Left lung (tissue), 14 donors: ENCODE data around the gene FER. TPM values are rescaled to one million over a fixed set of nuclear protein-coding genes. Genes with fewer than 3 reads are reported as not detected.
"Not testable (repeated sequence)": the region's sequence is repeated elsewhere in the genome, so short reads cannot be mapped to it uniquely, and the experiment has no call there.

Source experiments
- ATAC-seq: fragments of 200-7000 bp; cut with Tn5 transposase; one replicate; pipeline ENCODE4 v1.9.1; 2020; ENCODE audit warnings: moderate library complexity
- DNase-seq, 4 donors: peaks; one replicate each; pipeline ENCODE4 v3.0.0-alpha.2; 2013 to 2020
- H3K27ac ChIP-seq, 2 donors: fragments of 200-600 bp; sonication (generic) in 1 of 2; one replicate each; pipeline versions ENCODE4 v1.5.0 to v1.8.0; 2020 to 2021
- H3K27me3 ChIP-seq, 2 donors: fragments of 200-600 bp; sonication (generic) in 1 of 2; one replicate each; pipeline versions ENCODE4 v1.5.0 to v1.8.0; 2020 to 2021
- H3K36me3 ChIP-seq, 2 donors: fragments of 200-600 bp; sonication (generic) in 1 of 2; one replicate each; pipeline versions ENCODE4 v1.5.0 to v1.8.0; 2020 to 2021
- H3K4me1 ChIP-seq, 2 donors: fragments of 200-600 bp; one replicate each; pipeline ENCODE4 v1.8.0; 2021
- H3K4me3 ChIP-seq, 2 donors: fragments of 200-600 bp; sonication (generic) in 1 of 2; one replicate each; pipeline versions ENCODE4 v1.5.0 to v1.8.0; 2020 to 2021; ENCODE audit warnings: mild to moderate bottlenecking in 1 of 2
- H3K9me3 ChIP-seq, 2 donors: fragments of 200-600 bp; sonication (generic) in 1 of 2; one replicate each; pipeline versions ENCODE4 v1.5.0 to v1.8.0; 2020 to 2021
- intact Hi-C, 2 donors: fragments of 100-400 bp; cut with DNase I; formaldehyde crosslinking; loops; one replicate each; pipeline versions ENCODE4 v1.11.2 to v1.14.2; 2022
- long read RNA-seq, 12 donors: library from polyadenylated mRNA in 2 of 12; unstranded in 2 of 12; transcript quantifications; one replicate each; pipeline ENCODE4 v2.0.0 and lab custom pipeline, GENCODE V29; 2019 to 2026
- polyA plus RNA-seq, 6 donors: library from polyadenylated mRNA; unstranded; fragments of 120-200 nt; gene quantifications; one replicate each; pipeline ENCODE4 v1.2.1, GENCODE V29; 2013; ENCODE audit not compliant: insufficient read length in 6 of 6
- total RNA-seq, 2 donors: library from RNA; stranded (reverse); fragmentation: NEBNext Ultra II Directional; extraction: Animal tissue kit (Norgen Biotek cat#: 25700); gene quantifications; one replicate each; pipeline ENCODE4 v1.2.1, GENCODE V29; 2021
- TF ChIP-seq, protein P1 (sequence below), 2 donors: fragments of 200-600 bp; sonication (generic) in 1 of 2; IDR thresholded peaks; one replicate each; pipeline versions ENCODE4 v1.5.0 to v1.8.0; 2021; ENCODE audit warnings: antibody characterized with exemption in 2 of 2
- donor health status: DM: no; HTN: yes; CAD: no.
- donor health status: DM: no; HTN: no; CAD: no.

FER gene
- total RNA-seq, result 10 to 100 TPM; 26.0 to 27.0 TPM
- polyA plus RNA-seq, result 10 to 100 TPM; 16.6 to 21.2 (median 18.6) TPM
- long read RNA-seq, donor 1, result 0 reads
- long read RNA-seq, donor 2, result 0 reads
- long read RNA-seq, donor 3, result 0 reads
- long read RNA-seq, donor 4, partial matches to known transcripts, result 1 of 6 reads
- long read RNA-seq, donor 4, other reads (novel, unspliced or antisense), result 5 of 6 reads
- long read RNA-seq, donor 5, result 0 reads
- long read RNA-seq, donor 6, result 0 reads
- long read RNA-seq, donor 7, result 0 reads
- long read RNA-seq, donor 8, result 0 reads
- long read RNA-seq, donor 9, result 0 reads
- long read RNA-seq, donor 10, partial matches to known transcripts, result 2 of 4 reads
- long read RNA-seq, donor 10, other reads (novel, unspliced or antisense), result 2 of 4 reads
- long read RNA-seq, donor 11, result 0 reads
- long read RNA-seq, donor 12, result 0 reads

DNA sequence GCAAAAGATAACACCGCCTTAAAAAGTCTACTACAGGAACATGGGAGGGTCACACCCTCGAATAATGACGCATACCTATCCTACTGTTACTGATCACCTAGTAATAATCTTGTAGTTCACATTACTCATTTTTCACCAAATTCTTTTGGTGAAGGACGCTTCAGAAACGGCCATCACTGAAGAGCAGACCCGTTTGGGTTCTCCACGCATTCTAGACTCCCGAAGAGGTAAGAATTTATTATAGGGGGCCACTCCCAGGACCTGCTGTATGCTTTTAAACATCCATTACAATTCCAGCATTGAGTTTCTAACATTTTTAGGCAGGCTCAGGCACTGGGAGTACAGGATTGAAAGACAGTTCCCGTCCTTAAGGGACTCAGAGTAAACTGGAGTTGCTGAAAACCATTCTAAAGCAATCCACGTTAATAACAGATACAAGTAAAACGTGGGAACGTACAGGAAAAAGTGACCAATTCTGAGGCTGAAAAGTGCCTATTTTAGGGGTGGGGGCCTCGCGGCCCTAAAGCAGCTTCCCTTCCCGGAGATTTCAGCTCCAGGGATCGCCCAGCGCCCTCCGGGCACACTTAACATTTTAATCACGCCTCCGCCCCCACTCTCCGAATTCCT is at the start of gene FER:
TSS of gene FER (plus strand) at position 124 of the 627 bp plus-strand sequence. CDS start 50,286 bp downstream, outside the sequence.
- ATAC-seq, result peak; percentile 49
- Histone ChIP-seq H3K9me3 (no peaks in the 10 kb centered on the region), H3K36me3 (no peaks in the 10 kb centered on the region), H3K27me3 (no peaks in the 10 kb centered on the region), H3K4me3 (peak within 1 kb of the TSS; percentile 89 to 98), H3K27ac (peak within 1 kb of the TSS; percentile 96 to 97), H3K4me1 (peaks cover 4 to 17% of the 10 kb centered on the region in 2 donors)
- peak in 2 of 4 donors; percentile 63 to 79 for DNase-seq
- TF ChIP-seq, protein P1, sequence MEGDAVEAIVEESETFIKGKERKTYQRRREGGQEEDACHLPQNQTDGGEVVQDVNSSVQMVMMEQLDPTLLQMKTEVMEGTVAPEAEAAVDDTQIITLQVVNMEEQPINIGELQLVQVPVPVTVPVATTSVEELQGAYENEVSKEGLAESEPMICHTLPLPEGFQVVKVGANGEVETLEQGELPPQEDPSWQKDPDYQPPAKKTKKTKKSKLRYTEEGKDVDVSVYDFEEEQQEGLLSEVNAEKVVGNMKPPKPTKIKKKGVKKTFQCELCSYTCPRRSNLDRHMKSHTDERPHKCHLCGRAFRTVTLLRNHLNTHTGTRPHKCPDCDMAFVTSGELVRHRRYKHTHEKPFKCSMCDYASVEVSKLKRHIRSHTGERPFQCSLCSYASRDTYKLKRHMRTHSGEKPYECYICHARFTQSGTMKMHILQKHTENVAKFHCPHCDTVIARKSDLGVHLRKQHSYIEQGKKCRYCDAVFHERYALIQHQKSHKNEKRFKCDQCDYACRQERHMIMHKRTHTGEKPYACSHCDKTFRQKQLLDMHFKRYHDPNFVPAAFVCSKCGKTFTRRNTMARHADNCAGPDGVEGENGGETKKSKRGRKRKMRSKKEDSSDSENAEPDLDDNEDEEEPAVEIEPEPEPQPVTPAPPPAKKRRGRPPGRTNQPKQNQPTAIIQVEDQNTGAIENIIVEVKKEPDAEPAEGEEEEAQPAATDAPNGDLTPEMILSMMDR (IDR thresholded peaks at IDR 0.05), result no peak
- intact Hi-C loops, result no loop called here

DNA sequence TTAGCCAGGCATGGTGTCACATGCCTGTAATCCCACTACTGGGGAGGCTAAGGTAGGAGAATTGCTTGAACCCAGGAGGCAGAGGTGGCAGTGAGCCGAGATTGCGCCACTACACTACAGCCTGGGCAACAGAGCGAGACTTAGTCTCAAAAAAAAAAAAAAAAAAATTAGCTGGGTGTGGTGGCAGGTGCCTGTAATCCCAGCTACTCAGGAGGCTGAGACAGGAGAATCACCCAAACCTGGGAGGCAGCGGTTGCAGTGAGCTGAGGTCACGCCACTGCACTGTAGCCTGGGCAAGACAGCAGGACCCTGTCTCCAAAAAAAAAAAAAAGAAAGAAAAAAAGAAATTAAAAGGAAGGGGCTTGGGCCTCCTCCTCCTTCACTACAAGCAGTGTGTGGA is 47.3 kb upstream of the FER start:
- H3K27me3 ChIP-seq, H3K9me3 ChIP-seq, ATAC-seq, H3K36me3 ChIP-seq, H3K27ac ChIP-seq, H3K4me3 ChIP-seq, H3K4me1 ChIP-seq, DNase-seq, intact Hi-C loops: not testable (repeated sequence)

DNA sequence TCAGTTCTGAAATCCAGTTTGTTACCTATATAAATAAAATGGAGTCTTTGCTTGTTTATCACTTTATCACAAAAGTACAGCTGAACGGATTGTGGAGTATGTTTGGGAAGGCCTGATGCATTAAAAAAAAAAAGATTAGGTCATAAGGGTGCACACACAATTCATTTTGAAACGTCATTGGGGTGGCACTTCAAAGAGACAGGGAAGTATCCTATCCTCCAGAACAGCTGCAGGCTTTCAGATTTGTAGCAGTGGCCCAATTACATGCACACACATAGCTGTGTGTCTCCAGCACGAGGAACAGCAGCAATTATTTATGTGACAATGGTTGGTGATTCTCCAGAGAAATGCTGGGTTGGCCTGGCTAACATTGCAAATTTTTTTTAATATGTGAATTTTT is 46.8 kb upstream of the FER start:
- Histone ChIP-seq H3K4me1 (no peaks in the 10 kb centered on the region), H3K4me3 (no peak overlapping the region), H3K27ac (no peak overlapping the region), H3K9me3 (no peaks in the 10 kb centered on the region), H3K36me3 (no peaks in the 10 kb centered on the region), H3K27me3 (no peaks in the 10 kb centered on the region)
- intact Hi-C loops, result no loop called here
- TF ChIP-seq, protein P1 (IDR thresholded peaks at IDR 0.05), result no peak
- DNase-seq, result no peak
- ATAC-seq, result no peak

DNA sequence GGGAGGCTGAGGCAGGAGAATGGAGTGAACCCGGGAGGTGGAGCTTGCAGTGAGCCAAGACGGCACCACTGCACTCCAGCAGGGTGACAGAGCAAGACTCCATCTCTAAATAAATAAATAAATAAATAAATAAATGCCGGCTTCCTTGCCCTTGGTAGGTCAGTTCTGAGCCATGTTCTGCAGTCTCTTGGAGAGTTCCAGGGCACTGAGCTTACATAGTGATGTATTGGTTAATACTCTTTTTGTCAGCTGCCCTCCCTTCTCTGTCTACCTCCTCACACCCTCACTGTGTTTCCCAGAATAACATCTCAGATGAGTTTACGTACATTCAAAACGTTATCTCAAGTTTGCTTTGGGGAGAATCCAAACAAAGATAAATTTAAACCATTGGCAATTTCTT is 45.2 kb upstream of the FER start:
- TF ChIP-seq, protein P1 (IDR thresholded peaks at IDR 0.05), result no peak
- Histone ChIP-seq H3K27ac (no peak overlapping the region), H3K9me3 (no peaks in the 10 kb centered on the region), H3K4me3 (no peak overlapping the region), H3K4me1 (no peaks in the 10 kb centered on the region), H3K36me3 (no peaks in the 10 kb centered on the region), H3K27me3 (no peaks in the 10 kb centered on the region)
- intact Hi-C loops, result no loop called here
- DNase-seq, result no peak
- ATAC-seq, result no peak

DNA sequence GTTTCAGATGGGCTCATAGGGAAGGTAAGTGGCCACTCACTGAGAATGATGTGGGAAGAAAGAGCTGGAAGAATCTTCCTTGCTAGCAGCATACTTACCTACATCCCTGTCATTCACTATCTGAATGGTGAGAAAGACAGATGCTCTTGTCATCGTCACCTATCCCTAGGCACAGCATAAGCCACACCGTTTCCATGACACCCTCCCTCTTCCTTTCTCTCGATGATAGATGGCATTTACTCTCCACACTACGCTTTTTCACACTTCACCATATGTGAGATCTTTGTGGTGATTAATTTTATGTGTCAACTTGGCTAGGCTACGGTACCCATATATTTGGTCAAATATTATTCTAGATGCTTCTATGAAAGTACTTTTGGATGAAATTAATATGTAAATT is 44.4 kb upstream of the FER start:
- intact Hi-C loops, result no loop called here
- ATAC-seq (no peak), DNase-seq (no peak)
- Histone ChIP-seq H3K36me3 (no peaks in the 10 kb centered on the region), H3K4me1 (no peaks in the 10 kb centered on the region), H3K27ac (no peak overlapping the region), H3K4me3 (no peak overlapping the region), H3K27me3 (no peaks in the 10 kb centered on the region), H3K9me3 (no peaks in the 10 kb centered on the region)
- TF ChIP-seq, protein P1 (IDR thresholded peaks at IDR 0.05), result no peak
